ENCODE results near the gene KLHL18. TPM values are rescaled to one million over a fixed set of nuclear protein-coding genes. Genes with fewer than 3 reads are reported as not detected.
"Not testable (repeated sequence)": the region's sequence is repeated elsewhere in the genome, so short reads cannot be mapped to it uniquely, and the experiment has no call there.

The KLHL18 gene
- total RNA-seq, 1 donor from 2014 or later: 30.2 TPM

GRCh38 chr3:47310391-47310790, 27.6 kb downstream of the KLHL18 start:
- intact Hi-C loops (cut with DNase I): no loop called here
- no peak for TF ChIP-seq CTCF (IDR thresholded peaks at IDR 0.05)

GRCh38 chr3:47313341-47314055, 30.8 kb downstream of the KLHL18 start:
- intact Hi-C loops (cut with DNase I): no loop called here
- Histone ChIP-seq H3K4me3 (no peak overlapping the region), H3K27me3 (ENCODE audit: low read depth) (no peaks in the 10 kb centered on the region), H3K9me3 (no peaks in the 10 kb centered on the region), H3K27ac (no peak overlapping the region), H3K36me3 (no peaks in the 10 kb centered on the region), H3K4me1 (peaks cover 40% of the 10 kb centered on the region)
- DNase-seq (no peak), ATAC-seq (peak in 1 of 2 donors; percentile 46)
- TF ChIP-seq CTCF (IDR thresholded peaks at IDR 0.05): no peak

More at GRCh38 chr3:47310391-47310790, 27.6 kb downstream of the KLHL18 start:
- Histone ChIP-seq H3K36me3 (peaks cover 6% of the 10 kb centered on the region), H3K9me3 (no peaks in the 10 kb centered on the region), H3K27me3 (ENCODE audit: low read depth) (no peaks in the 10 kb centered on the region), H3K27ac (no peak overlapping the region), H3K4me1 (peaks cover 30% of the 10 kb centered on the region), H3K4me3 (no peak overlapping the region)
- ATAC-seq (no peak), DNase-seq (no peak)

GRCh38 chr3:47314056-47314764, 31.5 kb downstream of the KLHL18 start:
- Histone ChIP-seq H3K9me3 (no peaks in the 10 kb centered on the region), H3K27me3 (ENCODE audit: low read depth) (no peaks in the 10 kb centered on the region), H3K4me3 (no peak overlapping the region), H3K36me3 (no peaks in the 10 kb centered on the region), H3K4me1 (peaks cover 45% of the 10 kb centered on the region), H3K27ac (no peak overlapping the region)
- TF ChIP-seq CTCF (IDR thresholded peaks at IDR 0.05): no peak
- ATAC-seq (no peak), DNase-seq (no peak)
- intact Hi-C loops (cut with DNase I): no loop called here

GRCh38 chr3:47315069-47315647, 32.4 kb downstream of the KLHL18 start:
- no peak for DNase-seq
- Histone ChIP-seq H3K27me3 (ENCODE audit: low read depth) (no peaks in the 10 kb centered on the region), H3K4me1 (peaks cover 45% of the 10 kb centered on the region), H3K4me3 (no peak overlapping the region), H3K27ac (no peak overlapping the region), H3K36me3 (peaks cover 7% of the 10 kb centered on the region), H3K9me3 (no peaks in the 10 kb centered on the region)
- no peak for ATAC-seq
- intact Hi-C loops (cut with DNase I): no loop called here
- TF ChIP-seq CTCF (IDR thresholded peaks at IDR 0.05): no peak

- ATAC-seq; intact Hi-C loops (cut with DNase I); H3K27me3 ChIP-seq (ENCODE audit: low read depth); H3K4me3 ChIP-seq; H3K27ac ChIP-seq; H3K9me3 ChIP-seq; DNase-seq: not testable (repeated sequence)
- peaks cover 17% of the 10 kb centered on the region for H3K36me3 ChIP-seq
- peaks cover 45% of the 10 kb centered on the region for H3K4me1 ChIP-seq
These were observed 33.4 kb downstream of the KLHL18 start for GRCh38 chr3:47316151-47316550.

- ATAC-seq: no peak
These were observed 36.2 kb downstream of the KLHL18 start for GRCh38 chr3:47318916-47319315.

More at GRCh38 chr3:47318916-47319315, 36.2 kb downstream of the KLHL18 start:
- TF ChIP-seq CTCF (IDR thresholded peaks at IDR 0.05): no peak
- Histone ChIP-seq H3K9me3 (no peaks in the 10 kb centered on the region), H3K36me3 (peaks cover 45% of the 10 kb centered on the region), H3K27me3 (ENCODE audit: low read depth) (no peaks in the 10 kb centered on the region), H3K4me1 (peaks cover 29% of the 10 kb centered on the region), H3K4me3 (no peak overlapping the region), H3K27ac (no peak overlapping the region)
- no peak for DNase-seq
- intact Hi-C loops (cut with DNase I): no loop called here
